Bronchial epithelial cell (primary cell): ENCODE results near the gene IGFBP1. TPM values are rescaled to one million over a fixed set of nuclear protein-coding genes. Genes with fewer than 3 reads are reported as not detected.

Source experiments
- DNase-seq: peaks from one replicate; pipeline ENCODE4 v3.0.0-alpha.2; 2010; ENCODE audit warnings: low read depth
- FAIRE-seq: peaks from 2 replicates; lab custom pipeline; 2011; peaks lifted over from hg19 to GRCh38; lab: Jason Lieb, UNC
- H3K27me3 ChIP-seq: 2 replicates; pipeline ENCODE4 v1.5.1; 2011; ENCODE audit warnings: low read length; ENCODE audit not compliant: control insufficient read depth, insufficient read depth
- H3K36me3 ChIP-seq: 2 replicates; pipeline ENCODE4 v1.5.1; 2011; ENCODE audit warnings: low read length; ENCODE audit not compliant: control insufficient read depth, insufficient read depth
- H3K4me3 ChIP-seq: 2 replicates; pipeline ENCODE4 v1.5.1; 2011; ENCODE audit warnings: mild to moderate bottlenecking, low read depth, low read length, control low read depth
- CTCF ChIP-seq: IDR thresholded peaks from 2 replicates; pipeline ENCODE4 v1.5.1; 2011; ENCODE audit warnings: mild to moderate bottlenecking, moderate library complexity, low read length, control low read depth, inconsistent platforms; ENCODE audit not compliant: insufficient read depth, severe bottlenecking
- total RNA-seq: library from RNA; depleted of rRNA; stranded (reverse); fragments of >200 nt; gene quantifications from 2 replicates; pipeline ENCODE4 v1.2.1, GENCODE V29; 2014

The IGFBP1 gene
- total RNA-seq, 1 donor from 2014 or later = under 0.01 TPM

GRCh38 chr7:45910855-45911254 lies 22.6 kb downstream of the IGFBP1 start:
- TF ChIP-seq CTCF = no peak
- no peak for DNase-seq
- Histone ChIP-seq H3K4me3 (no peak overlapping the region), H3K36me3 (no peaks in the 10 kb centered on the region), H3K27me3 (no peaks in the 10 kb centered on the region)
- FAIRE-seq = no peak

GRCh38 chr7:45911311-45911710 lies 23.0 kb downstream of the IGFBP1 start:
- DNase-seq (no peak), FAIRE-seq (no peak)
- Histone ChIP-seq H3K36me3 (no peaks in the 10 kb centered on the region), H3K4me3 (no peak overlapping the region), H3K27me3 (no peaks in the 10 kb centered on the region)
- no peak for TF ChIP-seq CTCF

GRCh38 chr7:45912972-45913371 lies 24.7 kb downstream of the IGFBP1 start:
- Histone ChIP-seq H3K4me3 (no peak overlapping the region), H3K36me3 (no peaks in the 10 kb centered on the region), H3K27me3 (peaks cover 3% of the 10 kb centered on the region)
- FAIRE-seq (no peak), DNase-seq (no peak)
- TF ChIP-seq CTCF = no peak

- DNase-seq = no peak
- FAIRE-seq = no peak
- peaks cover 14% of the 10 kb centered on the region for H3K27me3 ChIP-seq
- no peaks in the 10 kb centered on the region for H3K36me3 ChIP-seq
- no peak overlapping the region for H3K4me3 ChIP-seq
- no peak for TF ChIP-seq CTCF
These were observed 26.6 kb downstream of the IGFBP1 start for GRCh38 chr7:45914911-45915310.

DNA sequence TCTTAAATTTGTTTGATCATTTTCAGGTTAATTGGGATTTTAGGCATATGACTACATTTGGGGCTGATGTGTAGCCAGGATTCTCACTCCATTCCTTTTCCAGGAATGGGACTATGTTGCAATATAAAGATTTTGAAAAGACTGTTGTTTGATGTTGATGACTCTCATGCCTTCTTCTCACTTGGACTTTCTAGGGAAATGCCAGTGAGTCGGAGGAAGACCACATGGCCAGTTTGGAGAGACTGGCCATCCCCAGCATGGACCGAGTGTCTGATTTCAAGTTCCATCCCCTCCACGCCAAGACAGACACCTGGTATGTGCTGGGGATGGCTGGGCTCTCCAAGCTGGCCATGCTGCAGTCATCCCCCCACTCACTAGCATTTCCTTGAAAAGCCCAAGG lies 27.3 kb downstream of the IGFBP1 start:
- H3K36me3 ChIP-seq = no peaks in the 10 kb centered on the region
- peaks cover 18% of the 10 kb centered on the region for H3K27me3 ChIP-seq
- TF ChIP-seq CTCF = no peak
- DNase-seq = no peak
- H3K4me3 ChIP-seq = no peak overlapping the region
- no peak for FAIRE-seq

DNA sequence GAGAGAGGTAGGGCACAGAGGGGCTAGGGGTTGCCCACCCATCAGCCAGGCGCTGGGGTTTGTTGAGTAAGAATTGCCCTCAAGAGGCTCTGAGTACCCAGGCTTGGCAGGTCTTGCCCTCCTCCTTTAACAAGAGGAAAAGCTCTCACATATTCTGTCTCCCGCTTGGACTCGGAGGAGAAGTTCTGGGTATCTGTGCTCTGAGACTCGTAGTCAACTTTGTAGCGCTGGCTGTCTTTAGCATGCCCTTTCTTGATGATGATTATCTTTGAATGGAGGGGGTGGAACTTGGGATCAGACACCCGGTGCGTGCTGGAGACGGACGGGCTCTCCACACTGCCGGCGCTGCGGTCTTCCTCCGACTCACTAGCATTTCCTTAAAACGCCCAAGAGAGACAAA lies 28.8 kb downstream of the IGFBP1 start:
- H3K4me3 ChIP-seq = no peak overlapping the region
- peaks cover 18% of the 10 kb centered on the region for H3K27me3 ChIP-seq
- FAIRE-seq (no peak), DNase-seq (no peak)
- H3K36me3 ChIP-seq = no peaks in the 10 kb centered on the region
- TF ChIP-seq CTCF = no peak
